HG02943 (cell line): ENCODE data around the gene XPO5.
A peak's percentile ranks its signal among the peaks of the same experiment; 100 is the strongest.
"Not testable (repeated sequence)": the region's sequence is repeated elsewhere in the genome, so short reads cannot be mapped to it uniquely, and the experiment has no call there.

Experiments
- ATAC-seq: cut with Tn5 transposase; IDR thresholded peaks from one replicate; pipeline ENCODE4 v1.9.1; 2021; ENCODE audit warnings: mild to moderate bottlenecking, low read depth, moderate library complexity; ENCODE audit not compliant: unreplicated experiment

The XPO5 gene

GRCh38 chr6:43499028-43499815, 76.6 kb downstream of the XPO5 start:
- ATAC-seq: no peak

DNA sequence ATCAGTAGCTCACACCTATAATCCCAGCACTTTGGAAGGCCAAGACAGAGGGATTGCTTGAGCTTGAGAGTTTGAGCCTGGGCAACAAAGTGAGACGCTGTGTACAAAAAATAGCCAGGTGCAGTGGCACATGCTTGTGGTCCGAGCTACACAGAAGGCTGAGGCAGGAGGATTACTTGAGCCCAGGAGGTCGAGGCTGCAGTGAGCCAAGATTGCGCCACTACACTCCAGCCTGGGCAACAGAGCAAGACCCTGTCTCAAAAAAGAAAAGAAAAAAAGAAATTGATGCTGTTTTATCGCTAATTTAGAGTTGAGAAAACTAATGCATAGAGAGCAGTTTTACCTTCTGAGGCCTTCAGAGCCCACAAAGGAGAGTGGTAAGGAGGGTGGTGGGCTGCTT, 77.5 kb downstream of the XPO5 start:
- not testable (repeated sequence) for ATAC-seq

DNA sequence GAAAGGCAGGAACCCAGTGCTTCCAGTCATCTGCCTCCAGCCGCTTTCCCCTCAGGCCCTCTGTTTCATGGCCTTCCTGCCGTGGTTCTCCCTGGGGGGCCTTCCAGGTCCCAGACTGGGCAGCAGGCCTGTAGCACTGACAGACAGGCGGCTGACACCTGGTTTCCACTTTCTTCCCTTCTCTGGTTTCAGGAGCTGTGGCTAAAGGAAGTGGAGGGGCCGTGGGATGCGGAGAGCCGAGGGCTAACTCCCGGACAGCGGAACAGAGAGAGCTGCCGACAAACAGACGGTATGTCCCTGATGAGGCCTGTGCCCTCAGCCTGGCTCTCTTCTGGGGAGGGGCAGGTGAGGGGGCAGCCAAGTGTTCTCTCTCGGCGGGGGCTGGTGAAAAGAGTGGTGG, 78.1 kb downstream of the XPO5 start:
- ATAC-seq: no peak

DNA sequence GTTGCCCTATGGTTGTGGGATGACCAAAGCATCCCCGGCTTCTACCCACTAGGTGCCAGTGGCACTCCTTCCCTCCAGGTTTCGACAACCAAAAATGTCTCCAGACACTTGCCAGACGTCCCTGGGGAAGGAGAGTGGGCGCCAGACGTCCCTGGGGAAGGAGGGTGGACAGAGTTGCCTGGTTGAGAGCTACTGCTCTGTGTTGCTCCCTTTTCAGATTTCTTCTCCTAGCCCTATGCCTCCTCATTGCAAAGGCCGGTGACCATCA, 78.8 kb downstream of the XPO5 start:
- ATAC-seq: no peak

GRCh38 chr6:43496370-43497128, 79.3 kb downstream of the XPO5 start:
- ATAC-seq: no peak

- ATAC-seq: no peak
Observed at GRCh38 chr6:43495409-43495941, 80.4 kb downstream of the XPO5 start.

GRCh38 chr6:43494766-43495165, 81.1 kb downstream of the XPO5 start:
- no peak for ATAC-seq

DNA sequence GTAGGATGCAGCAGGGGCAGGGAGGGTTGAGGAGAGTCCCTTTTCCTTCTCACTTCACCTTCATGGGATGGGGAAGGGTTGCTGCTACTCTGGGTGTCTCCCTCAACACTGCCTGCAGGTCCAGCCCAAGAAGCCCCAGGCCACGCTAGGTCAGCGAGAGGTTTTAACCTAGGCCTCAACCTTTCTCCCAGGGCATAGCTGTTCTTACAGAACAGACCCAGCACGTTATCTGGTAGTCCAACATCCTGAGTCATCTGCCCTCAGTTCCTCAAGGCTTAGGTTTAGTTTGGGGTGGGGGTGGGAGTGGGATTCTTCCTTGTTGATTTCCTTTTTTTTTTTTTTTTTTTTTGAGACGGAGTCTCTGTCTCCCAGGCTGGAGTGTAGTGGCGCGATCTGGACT, 81.5 kb downstream of the XPO5 start:
- no peak for ATAC-seq

DNA sequence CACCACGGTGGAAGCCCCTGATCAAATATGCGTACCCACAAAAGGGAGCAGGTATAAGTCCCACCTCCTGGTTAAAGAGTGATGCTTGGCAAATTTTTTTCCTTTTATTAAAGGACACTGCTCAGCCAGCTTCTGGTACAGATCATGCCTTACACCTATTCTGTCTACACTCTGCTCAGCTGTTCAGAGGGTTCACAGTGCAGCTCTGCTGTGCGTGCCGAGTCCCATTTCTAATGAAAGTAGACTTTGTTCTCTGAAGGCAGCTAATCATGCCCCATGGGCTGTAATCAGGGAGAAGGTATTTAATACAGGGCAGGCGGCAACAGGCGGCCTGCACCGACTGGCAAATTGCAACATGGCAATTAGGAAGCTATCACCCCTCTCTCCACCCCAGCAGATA, 82.0 kb downstream of the XPO5 start:
- ATAC-seq: no peak

DNA sequence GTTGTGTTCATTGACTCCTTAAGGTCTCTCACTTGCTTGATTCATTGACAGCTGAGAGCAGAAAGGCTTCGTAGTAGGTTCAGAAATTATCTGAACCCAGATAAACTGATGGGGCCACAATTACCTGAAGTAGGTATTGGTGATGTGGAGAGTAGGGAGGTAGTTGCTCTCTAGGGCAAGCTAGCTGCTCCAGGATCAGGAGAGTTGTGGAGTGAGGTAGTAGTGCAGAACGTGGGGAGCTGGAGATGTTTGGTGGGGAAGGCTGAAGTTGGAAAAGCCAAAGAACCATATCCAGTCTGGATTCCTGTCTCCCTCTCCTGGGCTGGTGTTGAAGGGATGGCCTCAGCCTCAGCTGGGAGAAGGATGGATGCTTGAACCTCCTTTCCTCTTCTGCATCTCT, 82.6 kb downstream of the XPO5 start:
- no peak for ATAC-seq

- no peak for ATAC-seq
Observed at GRCh38 chr6:43492673-43493072, 83.2 kb downstream of the XPO5 start.

GRCh38 chr6:43491750-43492661, 83.8 kb downstream of the XPO5 start:
- no peak for ATAC-seq

DNA sequence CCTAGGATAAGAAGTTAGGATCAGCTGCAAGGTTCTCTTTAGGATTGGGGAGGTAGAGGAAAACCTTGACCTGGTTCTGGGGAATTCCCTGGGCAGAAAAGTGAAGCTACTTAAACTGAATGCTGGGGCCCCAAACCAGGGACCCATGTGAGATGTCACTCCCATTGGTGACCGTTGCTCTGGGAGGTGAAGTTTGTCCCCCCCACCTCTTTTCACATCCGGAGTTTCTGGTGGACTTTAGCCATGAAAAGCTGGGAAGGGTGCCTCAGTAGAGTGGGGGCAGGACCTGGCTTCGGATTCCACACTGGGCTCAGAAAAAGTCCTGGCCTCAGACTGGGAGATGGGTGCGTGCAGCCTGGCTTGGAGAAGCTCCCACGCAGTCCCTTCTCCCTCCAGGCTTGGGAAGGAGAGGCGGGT, 85.3 kb downstream of the XPO5 start:
- ATAC-seq: no peak

DNA sequence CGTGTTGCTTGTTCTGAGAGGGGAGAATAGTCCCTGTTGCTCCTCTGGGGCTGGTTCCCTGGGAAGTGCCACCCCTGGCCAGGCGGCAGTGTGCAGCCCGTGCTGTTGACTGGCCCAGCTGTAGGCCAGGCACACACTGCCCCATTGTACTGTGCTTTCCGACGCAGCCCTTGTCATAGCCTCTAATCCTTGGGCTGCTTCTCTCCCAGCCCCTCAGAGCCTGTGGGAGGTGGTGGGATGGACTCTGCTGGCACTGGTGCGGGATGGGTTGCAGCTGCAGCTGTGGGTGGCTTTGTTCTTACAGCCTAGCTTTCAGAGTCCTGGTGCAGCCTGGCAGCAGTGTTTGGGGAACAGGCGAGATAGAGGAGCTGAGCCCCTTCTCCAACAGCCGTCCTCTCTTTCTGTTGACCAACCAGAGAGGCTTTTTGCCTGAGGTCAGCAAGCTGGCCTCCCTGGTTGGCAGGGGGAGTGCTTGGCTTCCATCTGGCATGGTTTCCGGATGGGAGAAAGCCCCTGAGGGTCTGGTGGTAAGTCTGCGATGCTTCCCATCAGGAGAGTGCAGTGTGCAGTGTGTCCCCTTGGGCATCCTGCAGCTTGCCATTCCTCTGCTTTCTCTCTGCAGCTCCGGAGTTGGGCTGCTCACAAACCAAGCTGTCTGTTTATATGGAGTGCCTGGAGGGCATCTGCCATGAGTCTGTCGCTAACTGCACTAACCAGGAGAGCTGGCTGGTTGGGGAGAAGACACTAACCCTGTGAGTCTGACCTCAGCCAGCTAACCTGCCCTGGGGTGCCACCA, 86.4 kb downstream of the XPO5 start:
- no peak for ATAC-seq

DNA sequence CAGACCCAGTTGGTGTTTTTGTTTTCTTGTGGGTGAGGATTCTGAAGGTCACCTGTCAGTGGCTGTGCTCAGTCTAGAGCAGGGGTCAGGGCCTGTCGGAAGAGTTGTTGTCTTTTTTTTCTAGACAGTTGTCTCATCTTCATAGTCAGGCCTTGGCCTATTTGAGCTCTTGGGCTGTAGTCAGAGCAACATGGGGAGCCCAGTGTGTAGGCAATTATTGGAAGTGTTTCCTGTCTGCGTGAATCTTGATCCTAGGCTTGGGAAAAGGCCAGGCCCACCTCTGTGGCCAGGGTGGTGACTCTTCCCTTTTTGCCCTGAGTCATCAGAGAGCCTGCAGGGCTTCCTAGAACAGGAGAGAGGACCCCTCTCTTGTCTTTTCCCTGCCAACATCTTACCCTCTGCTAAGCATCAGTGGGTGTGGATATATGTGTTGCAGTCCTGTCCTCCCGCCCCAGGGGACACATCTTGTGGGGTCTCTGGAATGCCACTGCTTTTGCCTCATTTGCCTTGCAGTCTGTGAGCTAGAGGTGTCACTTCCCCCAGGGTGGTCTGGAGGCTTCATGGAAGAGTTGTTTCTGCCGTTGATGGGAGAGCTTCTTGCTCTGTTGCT, 87.1 kb downstream of the XPO5 start:
- no peak for ATAC-seq

DNA sequence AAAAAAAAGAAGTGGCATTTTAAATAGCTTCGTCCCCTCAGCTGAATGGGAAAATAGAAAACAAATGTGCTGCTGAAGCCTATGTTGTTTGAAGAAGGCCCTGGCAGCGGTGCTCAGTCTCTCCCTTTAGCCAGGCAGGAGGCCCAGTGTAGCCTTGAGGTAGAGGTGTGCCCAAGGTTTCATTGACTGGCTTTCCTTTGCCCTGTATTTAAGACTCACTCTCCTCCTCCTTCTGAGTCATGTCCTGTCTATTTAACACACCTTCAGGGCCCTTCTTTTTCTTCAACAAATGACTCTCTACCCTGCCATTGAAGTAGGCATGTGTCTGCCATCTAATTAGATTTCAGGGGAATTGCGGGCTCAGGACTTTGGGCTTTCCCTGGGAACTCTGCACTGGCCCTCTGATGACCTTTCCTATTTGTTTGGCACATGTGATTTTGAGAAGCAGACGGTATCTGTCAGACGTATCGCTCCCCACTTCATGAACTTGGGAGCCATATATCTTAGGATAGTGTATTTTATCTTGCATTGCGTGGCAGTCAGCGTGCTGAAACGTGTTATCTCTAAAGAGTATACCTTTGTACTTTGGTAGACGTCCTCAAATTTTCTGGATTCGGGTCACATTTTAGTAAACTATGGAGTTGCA, 94.1 kb downstream of the XPO5 start:
- ATAC-seq: no peak

DNA sequence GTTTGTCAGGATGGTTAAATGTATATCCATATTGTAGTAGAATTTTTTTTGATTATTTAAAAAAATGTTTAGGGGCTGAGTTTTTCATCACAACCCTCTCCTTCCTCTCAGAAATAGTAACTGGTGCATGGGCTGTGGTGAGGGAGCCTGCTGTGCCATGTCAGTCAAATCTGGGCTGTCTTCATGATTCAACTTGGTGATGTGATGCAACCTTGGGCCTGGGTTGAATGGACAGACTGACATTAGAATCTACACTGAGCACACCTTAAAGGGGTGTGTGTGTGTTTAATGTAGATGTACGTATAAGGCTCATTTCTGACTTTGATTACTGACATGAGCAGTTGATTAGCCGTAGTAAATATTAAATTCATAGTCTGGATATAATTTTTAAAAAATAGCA, 94.8 kb downstream of the XPO5 start:
- no peak for ATAC-seq

GRCh38 chr6:43478008-43478372, 97.8 kb downstream of the XPO5 start:
- peak; percentile 15 for ATAC-seq

DNA sequence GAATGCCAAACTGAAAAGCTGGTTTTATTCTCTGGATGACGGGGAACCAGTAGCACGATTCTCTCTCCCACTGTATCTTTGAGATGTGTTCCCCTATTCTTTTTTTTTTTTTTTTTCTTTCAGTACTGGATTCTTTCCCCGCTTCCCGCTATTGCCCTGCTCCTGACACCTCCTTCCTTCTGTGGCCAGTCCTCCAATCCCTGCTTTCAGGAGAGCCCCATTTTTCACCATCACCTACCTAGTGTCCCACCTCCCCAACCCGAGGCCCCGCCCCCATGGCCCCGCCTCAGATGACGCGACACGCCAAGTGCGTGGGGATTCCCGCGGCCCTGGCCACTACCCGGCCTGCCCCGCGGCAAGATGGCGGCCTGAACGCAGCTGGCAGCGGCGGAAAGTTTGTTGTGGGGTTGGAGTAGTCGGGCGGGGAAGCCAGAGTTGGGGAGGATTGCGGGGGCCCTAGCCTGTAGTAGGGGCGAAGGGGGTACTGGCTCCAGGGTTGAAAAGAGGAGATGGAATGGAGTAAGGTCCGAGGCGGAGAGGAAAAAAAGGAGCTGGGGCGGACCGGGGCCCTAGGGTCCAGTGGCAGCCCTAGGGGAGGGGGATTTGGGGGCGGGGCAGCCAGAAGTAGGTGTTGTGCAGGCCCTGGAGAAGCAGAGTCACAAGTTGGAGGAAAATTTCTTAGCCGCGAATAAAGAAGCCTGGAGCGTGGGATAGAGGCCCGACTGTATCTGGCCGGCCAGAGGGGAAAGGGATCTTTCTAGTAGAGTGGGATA, 98.4 kb downstream of the XPO5 start, which contains the start of gene TJAP1:
Gene TJAP1, plus strand, starts transcription at position 336 of the 773 bp plus-strand sequence. CDS start 21,432 bp downstream, outside the sequence.
- peak; percentile 82 for ATAC-seq
